K562 (cell line): ENCODE data around the gene AAK1.
"Not testable (repeated sequence)": the region's sequence is repeated elsewhere in the genome, so short reads cannot be mapped to it uniquely, and the experiment has no call there.

Experiments
- CTCF ChIP-seq, 3 experiments: IDR thresholded peaks in 2 of 3; conservative IDR thresholded peaks in 1 of 3; 2 replicates each; pipeline ENCODE4 v1.5.1; 2011 to 2012; ENCODE audit warnings: low read length in 3 of 3, mild to moderate bottlenecking in 3 of 3, control low read depth in 2 of 3, improper control_type of control experiment in 1 of 3, inconsistent platforms in 1 of 3, low read depth in 1 of 3, mixed read lengths in 1 of 3, moderate library complexity in 1 of 3; ENCODE audit not compliant: insufficient read depth in 2 of 3
- EP300 ChIP-seq: IDR thresholded peaks from 2 replicates; pipeline ENCODE4 v1.6.1; 2012; ENCODE audit warnings: low read length, improper control_type of control experiment
- FOXJ3 ChIP-seq: sonication (generic); formaldehyde crosslinking; IDR thresholded peaks from 2 replicates; pipeline ENCODE4 v1.4.0; 2020; ENCODE audit warnings: mild to moderate bottlenecking, missing genetic modification reagents
- FOXK1 ChIP-seq: sonication (generic); formaldehyde crosslinking; IDR thresholded peaks from 2 replicates; pipeline ENCODE4 v1.8.0; 2022; ENCODE audit warnings: missing genetic modification reagents, mild to moderate bottlenecking, borderline replicate concordance
- KAT2B ChIP-seq: IDR thresholded peaks from one replicate; pipeline ENCODE4 v1.6.1; 2012; ENCODE audit warnings: low read depth, mild to moderate bottlenecking, control low read depth, inconsistent platforms, low read length, moderate library complexity
- KHSRP ChIP-seq: fragments of 450-650 bp; IDR thresholded peaks from 2 replicates; pipeline ENCODE4 v1.6.1; 2017
- TSC22D4 ChIP-seq: fragments of 450-650 bp; IDR thresholded peaks from 2 replicates; pipeline ENCODE4 v1.6.1; 2016; ENCODE audit warnings: missing genetic modification characterization, missing biosample characterization, control low read depth
- ZBTB7A ChIP-seq: IDR thresholded peaks from 2 replicates; pipeline ENCODE4 v1.6.1; 2011; ENCODE audit warnings: low read depth, mild to moderate bottlenecking, low read length, moderate library complexity, borderline replicate concordance; ENCODE audit not compliant: control insufficient read depth
- ZNF140 ChIP-seq: fragments of 250-450 bp; sonication (Bioruptor Pico); IDR thresholded peaks from 2 replicates; pipeline ENCODE4 v1.8.0; 2021; ENCODE audit warnings: moderate library complexity, mild to moderate bottlenecking, inconsistent platforms

- not testable (repeated sequence) for TF ChIP-seq CTCF (IDR thresholded peaks at IDR 0.05 in 2 of 3, conservative IDR thresholded peaks at IDR 0.05 in 1 of 3; ENCODE audit: insufficient read depth in 2 of 3, low read depth in 1 of 3, low read length in 3 of 3); TSC22D4; FOXJ3; ZNF140 (CRISPR knock-in tag); FOXK1 (CRISPR knock-in tag); KAT2B; KHSRP; EP300; ZBTB7A
These were observed 19.0 kb upstream of the AAK1 start for GRCh38 chr2:69662547-69662946.
